HepG2 (cell line): Measurements from ENCODE around the gene TEAD1. TPM values are rescaled to one million over a fixed set of nuclear protein-coding genes. Genes with fewer than 3 reads are reported as not detected.

Experiments used
- BHLHE40 ChIP-seq: IDR thresholded peaks from 2 replicates; pipeline ENCODE4 v1.6.1; 2011; ENCODE audit warnings: low read length, improper control_type of control experiment
- CHD4 ChIP-seq: fragments of 200-600 bp; sonication (generic); IDR thresholded peaks from 2 replicates; pipeline ENCODE4 v1.7.0; 2017; ENCODE audit warnings: mild to moderate bottlenecking, low read length, borderline replicate concordance
- EEA1 ChIP-seq: sonication (generic); formaldehyde crosslinking; IDR thresholded peaks from 2 replicates; pipeline ENCODE4 v1.5.1; 2020; ENCODE audit warnings: mild to moderate bottlenecking, missing genetic modification reagents, borderline replicate concordance
- ELF3 ChIP-seq: IDR thresholded peaks from 2 replicates; pipeline ENCODE4 v1.6.1; 2016; ENCODE audit warnings: missing genetic modification reagents, missing compliant biosample characterization
- EP300 ChIP-seq, 3 experiments: sonication (generic) in 1 of 3; formaldehyde crosslinking in 1 of 3; IDR thresholded peaks; 2 replicates each; pipeline versions ENCODE4 v1.5.1 to v1.6.1; 2011 to 2020; ENCODE audit warnings: low read depth in 2 of 3, low read length in 2 of 3, borderline replicate concordance in 1 of 3, improper control_type of control experiment in 1 of 3, mild to moderate bottlenecking in 1 of 3, missing genetic modification reagents in 1 of 3, moderate library complexity in 1 of 3
- FOXC1 ChIP-seq: sonication (generic); formaldehyde crosslinking; IDR thresholded peaks from 2 replicates; pipeline ENCODE4 v1.8.0; 2022; ENCODE audit warnings: mild to moderate bottlenecking, missing genetic modification reagents, borderline replicate concordance
- GATAD2A ChIP-seq: IDR thresholded peaks from 2 replicates; pipeline ENCODE4 v1.6.1; 2016
- GRHL1 ChIP-seq: sonication (generic); formaldehyde crosslinking; conservative IDR thresholded peaks from 2 replicates; pipeline ENCODE4 v1.8.0; 2022; ENCODE audit warnings: missing genetic modification reagents
- GZF1 ChIP-seq: sonication (generic); formaldehyde crosslinking; IDR thresholded peaks from 2 replicates; pipeline ENCODE4 v1.5.1; 2020; ENCODE audit warnings: mild to moderate bottlenecking, missing genetic modification reagents
- MAX ChIP-seq: IDR thresholded peaks from 2 replicates; pipeline ENCODE4 v1.6.1; 2012; ENCODE audit warnings: inconsistent platforms
- MEIS2 ChIP-seq: sonication (generic); formaldehyde crosslinking; IDR thresholded peaks from 2 replicates; pipeline ENCODE4 v1.9.0; 2021; ENCODE audit warnings: mild to moderate bottlenecking, missing genetic modification reagents
- MYC ChIP-seq: sonication (generic); formaldehyde crosslinking; IDR thresholded peaks from 2 replicates; pipeline ENCODE4 v1.9.0; 2021; ENCODE audit warnings: missing genetic modification reagents, borderline replicate concordance
- NR2C2 ChIP-seq: sonication (generic); formaldehyde crosslinking; IDR thresholded peaks from 2 replicates; pipeline ENCODE4 v1.4.0; 2020; ENCODE audit warnings: missing genetic modification reagents, mild to moderate bottlenecking, moderate library complexity, borderline replicate concordance
- NR2F1 ChIP-seq, 2 experiments: fragments of 450-650 bp in 1 of 2; formaldehyde crosslinking in 1 of 2; IDR thresholded peaks; 2 replicates each; pipeline versions ENCODE4 v1.5.0 to v1.6.1; 2016 to 2020; ENCODE audit warnings: mild to moderate bottlenecking in 1 of 2, missing compliant biosample characterization in 1 of 2, missing genetic modification reagents in 1 of 2, moderate library complexity in 1 of 2
- RARA ChIP-seq: IDR thresholded peaks from 2 replicates; pipeline ENCODE4 v1.6.1; 2016; ENCODE audit warnings: missing genetic modification reagents, missing compliant biosample characterization
- SALL1 ChIP-seq: sonication (generic); formaldehyde crosslinking; IDR thresholded peaks from 2 replicates; pipeline ENCODE4 v1.8.0; 2022; ENCODE audit warnings: mild to moderate bottlenecking, missing genetic modification reagents
- SOX13 ChIP-seq, 3 experiments: fragments of 450-650 bp in 1 of 3; sonication (generic) in 1 of 3; formaldehyde crosslinking in 1 of 3; IDR thresholded peaks in 2 of 3; conservative IDR thresholded peaks in 1 of 3; 2 replicates each; pipeline versions ENCODE4 v1.5.0 to v1.6.1; 2016 to 2020; ENCODE audit warnings: antibody characterized with exemption in 1 of 3, mild to moderate bottlenecking in 1 of 3, missing compliant biosample characterization in 1 of 3, missing genetic modification reagents in 1 of 3, moderate library complexity in 1 of 3
- TOPORS ChIP-seq: sonication (generic); formaldehyde crosslinking; IDR thresholded peaks from 2 replicates; pipeline ENCODE4 v1.8.0; 2023; ENCODE audit warnings: mild to moderate bottlenecking, missing genetic modification reagents
- ZBTB39 ChIP-seq: sonication (generic); formaldehyde crosslinking; IDR thresholded peaks from 2 replicates; pipeline ENCODE4 v1.5.0; 2020; ENCODE audit warnings: missing genetic modification reagents
- ZFAT ChIP-seq: sonication (generic); formaldehyde crosslinking; conservative IDR thresholded peaks from 2 replicates; pipeline ENCODE4 v1.8.1; 2023; ENCODE audit warnings: missing genetic modification reagents, inconsistent platforms
- ZNF292 ChIP-seq: sonication (generic); formaldehyde crosslinking; IDR thresholded peaks from 2 replicates; pipeline ENCODE4 v1.8.1; 2022; ENCODE audit warnings: mild to moderate bottlenecking, low read depth, missing genetic modification reagents, borderline replicate concordance
- ZNF367 ChIP-seq: sonication (generic); formaldehyde crosslinking; IDR thresholded peaks from 2 replicates; pipeline ENCODE4 v1.4.0; 2020; ENCODE audit warnings: missing genetic modification reagents, borderline replicate concordance
- ZNF607 ChIP-seq: sonication (generic); formaldehyde crosslinking; IDR thresholded peaks from 2 replicates; pipeline ENCODE4 v1.5.1; 2020; ENCODE audit warnings: missing genetic modification reagents, mild to moderate bottlenecking, borderline replicate concordance
- ZNF615 ChIP-seq: sonication (generic); formaldehyde crosslinking; IDR thresholded peaks from 2 replicates; pipeline ENCODE4 v1.5.0; 2020; ENCODE audit warnings: mild to moderate bottlenecking, missing genetic modification reagents, borderline replicate concordance
- ZNF644 ChIP-seq: IDR thresholded peaks from 2 replicates; pipeline ENCODE4 v1.6.1; 2016; ENCODE audit warnings: low read depth
- ZNF709 ChIP-seq: sonication (generic); formaldehyde crosslinking; IDR thresholded peaks from 2 replicates; pipeline ENCODE4 v1.5.0; 2020; ENCODE audit warnings: mild to moderate bottlenecking, missing genetic modification reagents
- polyA plus RNA-seq, 8 experiments: library from polyadenylated mRNA; depleted of rRNA in 3 of 8; stranded (reverse) in 7 of 8; unstranded in 1 of 8; fragments of >200 nt; fragmentation: Illumina TruSeq in 4 of 8; extraction: Trizol in 4 of 8; gene quantifications; 2 replicates each; pipeline versions ENCODE4 v1.2.1 to v1.2.3, GENCODE V29; 2011 to 2016; ENCODE audit warnings: low read depth in 4 of 8, missing spikeins in 1 of 8, mixed read lengths in 1 of 8; ENCODE audit not compliant: insufficient read depth in 1 of 8
- total RNA-seq, 5 experiments: library from RNA; depleted of rRNA; stranded (reverse); fragments of >200 nt; fragmentation: Illumina TruSeq; extraction: Trizol; gene quantifications; 2 replicates each; pipeline ENCODE4 v1.2.3, GENCODE V29; 2016; ENCODE audit warnings: low read depth in 1 of 5

Gene TEAD1
- total and polyA plus RNA-seq, 2 of the 13 experiments (the other 11 are each of a cell fraction or from before 2014, with no cell fraction given), result 20.1 to 30.5 TPM

- TF ChIP-seq MEIS2 (CRISPR knock-in tag), result no peak
- 0 out of 2 replicates have a peak, but pooled peaks have one; percentile 16 for TF ChIP-seq ZNF644 (CRISPR knock-in tag)
- TF ChIP-seq FOXC1 (CRISPR knock-in tag), result no peak
- no peak for TF ChIP-seq GRHL1 (CRISPR knock-in tag)
- no peak for TF ChIP-seq ZBTB39
- TF ChIP-seq MAX, result peak; percentile 75
- TF ChIP-seq SOX13 (IDR thresholded peaks at IDR 0.05), result no peak
- TF ChIP-seq SOX13 (CRISPR knock-in tag; conservative IDR thresholded peaks at IDR 0.05 in 1 of 2, IDR thresholded peaks at IDR 0.05 in 1 of 2), result peak in 1 of 2 experiments; percentile 49; a peak in 1 of 4 replicates
- no peak for TF ChIP-seq ZNF615 (CRISPR knock-in tag)
- TF ChIP-seq TOPORS, result no peak
- TF ChIP-seq CHD4, result no peak
- TF ChIP-seq NR2C2 (CRISPR knock-in tag), result peak; percentile 19; the same call in 1 of the 2 replicates
- peak; percentile 51; the same call in 1 of the 2 replicates for TF ChIP-seq SALL1 (CRISPR knock-in tag)
- TF ChIP-seq RARA (CRISPR knock-in tag), result 0 out of 2 replicates have a peak, but pooled peaks have one; percentile 21
- TF ChIP-seq ZNF292 (CRISPR knock-in tag), result peak; percentile 40; the same call in 1 of the 2 replicates
- TF ChIP-seq EP300 (IDR thresholded peaks at IDR 0.05; ENCODE audit: low read depth in 2 of 2, low read length in 2 of 2), result 0 out of 4 replicates have a peak, but pooled peaks of 1 of the 2 experiments have one; percentile 23
- peak; percentile 37; the same call in 1 of the 2 replicates for TF ChIP-seq EP300 (CRISPR knock-in tag; IDR thresholded peaks at IDR 0.05; ENCODE audit: borderline replicate concordance)
- no peak for TF ChIP-seq ZNF367 (CRISPR knock-in tag)
- TF ChIP-seq GZF1, result no peak
- TF ChIP-seq ZNF709 (CRISPR knock-in tag), result 0 out of 2 replicates have a peak, but pooled peaks have one; percentile 2
- 0 out of 2 replicates have a peak, but pooled peaks have one; percentile 12 for TF ChIP-seq ELF3 (CRISPR knock-in tag)
- TF ChIP-seq NR2F1 (CRISPR knock-in tag; IDR thresholded peaks at IDR 0.05), result peak in 1 of 2 experiments; percentile 49; a peak in 1 of 4 replicates
- peak; percentile 17; the same call in 1 of the 2 replicates for TF ChIP-seq MYC (CRISPR knock-in tag)
- TF ChIP-seq GATAD2A, result peak; percentile 34
- TF ChIP-seq BHLHE40, result peak; percentile 20; the same call in 1 of the 2 replicates
- TF ChIP-seq EEA1 (CRISPR knock-in tag), result no peak
- TF ChIP-seq ZNF607, result no peak
- TF ChIP-seq ZFAT (CRISPR knock-in tag), result no peak
Observed at GRCh38 chr11:12642040-12642439, 32.2 kb upstream of the TEAD1 start (continued).
